Keratinocyte (primary cell): ENCODE results near the gene ZNF493. TPM values are rescaled to one million over a fixed set of nuclear protein-coding genes. Genes with fewer than 3 reads are reported as not detected.
A peak's percentile ranks its signal among the peaks of the same experiment; 100 is the strongest.

Source experiments
- DNase-seq: peaks from one replicate; pipeline ENCODE4 v3.0.0-alpha.2; 2011; ENCODE audit warnings: low read depth, missing footprints, low spot score
- FAIRE-seq: peaks from 2 replicates; lab custom pipeline; 2011; peaks lifted over from hg19 to GRCh38; lab: Jason Lieb, UNC
- H2AFZ ChIP-seq: 2 replicates; pipeline ENCODE4 v1.6.0; 2012; ENCODE audit warnings: low read length, control low read depth, inconsistent platforms; ENCODE audit not compliant: control insufficient read depth
- H3K27ac ChIP-seq: 2 replicates; pipeline ENCODE4 v1.5.1; 2011; ENCODE audit warnings: low read length; ENCODE audit not compliant: control insufficient read depth, insufficient read depth
- H3K27me3 ChIP-seq: 3 replicates; pipeline ENCODE4 v1.6.0; 2011; ENCODE audit warnings: low read length; ENCODE audit not compliant: control insufficient read depth, insufficient read depth; ENCODE audit errors: extremely low read depth
- H3K36me3 ChIP-seq, 2 experiments: 2 replicates in 1 of 2; 3 replicates in 1 of 2; pipeline ENCODE4 v1.5.1; 2011; ENCODE audit warnings: low read length in 2 of 2, mild to moderate bottlenecking in 1 of 2; ENCODE audit not compliant: control insufficient read depth in 2 of 2, insufficient read depth in 2 of 2; ENCODE audit errors: extremely low read depth in 1 of 2
- H3K4me1 ChIP-seq: 3 replicates; pipeline ENCODE4 v1.5.1; 2011; ENCODE audit warnings: low read length; ENCODE audit not compliant: control insufficient read depth, insufficient read depth; ENCODE audit errors: extremely low read depth
- H3K4me2 ChIP-seq: 3 replicates; pipeline ENCODE4 v1.6.0; 2011; ENCODE audit warnings: low read depth, low read length; ENCODE audit not compliant: control insufficient read depth, insufficient read depth; ENCODE audit errors: extremely low read depth
- H3K4me3 ChIP-seq, 3 experiments: fragments of 200-600 bp in 1 of 3; sonication (generic) in 1 of 3; 2 replicates in 2 of 3; 3 replicates in 1 of 3; pipeline ENCODE4 v1.5.1; 2011 to 2016; ENCODE audit warnings: low read length in 3 of 3, mild to moderate bottlenecking in 3 of 3, control low read depth in 2 of 3, inconsistent platforms in 1 of 3, low read depth in 1 of 3, mixed read lengths in 1 of 3, mixed run types in 1 of 3, moderate library complexity in 1 of 3; ENCODE audit not compliant: control insufficient read depth in 2 of 3, insufficient read depth in 2 of 3; ENCODE audit errors: extremely low read depth in 1 of 3
- H3K79me2 ChIP-seq: 2 replicates; pipeline ENCODE4 v1.6.0; 2012; ENCODE audit warnings: low read length; ENCODE audit not compliant: control insufficient read depth, insufficient read depth
- H3K9ac ChIP-seq: 3 replicates; pipeline ENCODE4 v1.6.0; 2011; ENCODE audit warnings: low read length; ENCODE audit not compliant: control insufficient read depth, insufficient read depth; ENCODE audit errors: extremely low read depth
- H3K9me1 ChIP-seq: 3 replicates; pipeline ENCODE4 v1.6.0; 2011; ENCODE audit warnings: low read length; ENCODE audit not compliant: control insufficient read depth, insufficient read depth; ENCODE audit errors: extremely low read depth
- H3K9me3 ChIP-seq: 2 replicates; pipeline ENCODE4 v1.5.1; 2012; ENCODE audit warnings: low read depth, low read length; ENCODE audit not compliant: control insufficient read depth
- H4K20me1 ChIP-seq: 3 replicates; pipeline ENCODE4 v1.6.0; 2011; ENCODE audit warnings: low read length; ENCODE audit not compliant: control insufficient read depth, insufficient read depth; ENCODE audit errors: extremely low read depth
- CTCF ChIP-seq, 3 experiments: IDR thresholded peaks in 1 of 3; conservative IDR thresholded peaks in 1 of 3; optimal IDR thresholded peaks in 1 of 3; 2 replicates in 2 of 3; 3 replicates in 1 of 3; pipeline versions ENCODE3 to v1.5.1; 2011; ENCODE audit warnings: low read length in 3 of 3, mild to moderate bottlenecking in 3 of 3, moderate library complexity in 2 of 3, control low read depth in 1 of 3, inconsistent platforms in 1 of 3; ENCODE audit not compliant: insufficient read depth in 2 of 3; ENCODE audit errors: extremely low read depth in 1 of 3
- EZH2 ChIP-seq: IDR thresholded peaks from one replicate; pipeline ENCODE4 v1.6.1; 2012; ENCODE audit warnings: inconsistent platforms, mild to moderate bottlenecking, low read length, moderate library complexity
- dilution Hi-C: fragments of 300-500 bp; cut with MboI; formaldehyde crosslinking; loops from one replicate; pipeline ENCODE4 v1.7.0; 2020; ENCODE audit warnings: low sequenced_read_pairs; ENCODE audit not compliant: extremely low pct_ligation_motif_present
- polyA plus RNA-seq, 5 experiments: library from polyadenylated mRNA; depleted of rRNA in 3 of 5; stranded (reverse) in 3 of 5; stranded (forward) in 1 of 5; unstranded in 1 of 5; fragments of >200 nt; gene quantifications; 1 replicate in 1 of 5; 2 replicates in 3 of 5; 3 replicates in 1 of 5; pipeline versions ENCODE4 v1.2.1 to v1.2.3, GENCODE V29; 2011 to 2012; ENCODE audit warnings: missing spikeins in 2 of 5, low read depth in 1 of 5, low replicate concordance in 1 of 5

ZNF493 gene
- polyA plus RNA-seq, 1 donor (not counting 4 experiments of a cell fraction or from before 2014, with no cell fraction given) = 3.8 TPM

GRCh38 chr19:21462540-21462939 is 65.6 kb downstream of the ZNF493 start:
- H3K4me2 ChIP-seq = no peak overlapping the region
- dilution Hi-C loops = no loop called here
- TF ChIP-seq CTCF (optimal IDR thresholded peaks at IDR 0.05 in 1 of 3, IDR thresholded peaks at IDR 0.05 in 1 of 3, conservative IDR thresholded peaks at IDR 0.05 in 1 of 3; ENCODE audit: extremely low read depth in 1 of 3, insufficient read depth in 2 of 3, low read length in 3 of 3) = no peak
- TF ChIP-seq EZH2 = no peak

GRCh38 chr19:21463449-21464105 is 66.6 kb downstream of the ZNF493 start:
- Histone ChIP-seq H3K4me2 (no peak overlapping the region), H3K9me1 (no peaks in the 10 kb centered on the region), H4K20me1 (no peaks in the 10 kb centered on the region), H3K27ac (no peak overlapping the region), H3K4me1 (no peaks in the 10 kb centered on the region), H3K4me3 (peak overlapping the region in 1 of 3 experiments; percentile 1), H3K9me3 (peaks cover 5% of the 10 kb centered on the region), H3K79me2 (no peaks in the 10 kb centered on the region), H3K27me3 (no peaks in the 10 kb centered on the region), H3K36me3 (no peaks in the 10 kb centered on the region), H3K9ac (no peak overlapping the region), H2AFZ (no peak overlapping the region)
- no peak for TF ChIP-seq CTCF (optimal IDR thresholded peaks at IDR 0.05 in 1 of 3, IDR thresholded peaks at IDR 0.05 in 1 of 3, conservative IDR thresholded peaks at IDR 0.05 in 1 of 3; ENCODE audit: extremely low read depth in 1 of 3, insufficient read depth in 2 of 3, low read length in 3 of 3)
- TF ChIP-seq EZH2 = no peak
- FAIRE-seq (no peak), DNase-seq (no peak)
- dilution Hi-C loops = no loop called here

More at GRCh38 chr19:21462540-21462939, 65.6 kb downstream of the ZNF493 start:
- no peak for FAIRE-seq
- Histone ChIP-seq H3K4me3 (no peak overlapping the region), H3K9ac (no peak overlapping the region), H4K20me1 (no peaks in the 10 kb centered on the region), H3K36me3 (no peaks in the 10 kb centered on the region), H3K9me3 (peaks cover 5% of the 10 kb centered on the region), H3K27me3 (no peaks in the 10 kb centered on the region), H3K27ac (no peak overlapping the region), H3K79me2 (no peaks in the 10 kb centered on the region), H2AFZ (no peak overlapping the region), H3K9me1 (no peaks in the 10 kb centered on the region), H3K4me1 (no peaks in the 10 kb centered on the region)
- no peak for DNase-seq
